Cardiac muscle cell (in vitro differentiated cells and primary cell): ENCODE measurements around the gene ZNF230. TPM values are rescaled to one million over a fixed set of nuclear protein-coding genes. Genes with fewer than 3 reads are reported as not detected.

Experiments
- DNase-seq, 2 donors: peaks; one replicate each; pipeline versions ENCODE4 v3.0.0 to v3.0.0-alpha.2; 2010 to 2017; ENCODE audit warnings: low read depth in 1 of 2, low spot score in 1 of 2
- H3K27ac ChIP-seq: fragments of 200-600 bp; sonication (generic); 2 replicates; pipeline ENCODE4 v1.5.1; 2016
- H3K27me3 ChIP-seq: fragments of 200-600 bp; sonication (generic); 2 replicates; pipeline ENCODE4 v1.6.0; 2016; ENCODE audit warnings: control low read depth
- H3K36me3 ChIP-seq: fragments of 200-600 bp; sonication (generic); 2 replicates; pipeline ENCODE4 v1.5.1; 2016; ENCODE audit warnings: control low read depth
- H3K4me1 ChIP-seq: fragments of 200-600 bp; sonication (generic); 2 replicates; pipeline ENCODE4 v1.8.1; 2017; ENCODE audit warnings: low read depth, mild to moderate bottlenecking, mixed run types
- H3K4me3 ChIP-seq: fragments of 200-600 bp; sonication (generic); 2 replicates; pipeline ENCODE4 v1.5.1; 2016; ENCODE audit warnings: mild to moderate bottlenecking
- H3K9me3 ChIP-seq: fragments of 200-600 bp; sonication (generic); 2 replicates; pipeline ENCODE4 v1.5.1; 2017; ENCODE audit warnings: low read depth, mild to moderate bottlenecking, control low read depth
- CTCF ChIP-seq: IDR thresholded peaks from 2 replicates; pipeline ENCODE4 v1.5.1; 2012; ENCODE audit warnings: low read depth, mild to moderate bottlenecking, low read length
- polyA plus RNA-seq: library from polyadenylated mRNA; unstranded; fragments of >200 nt; fragmentation: Nextera tagmentation; extraction: Ambion mirVana; gene quantifications from 2 replicates; pipeline ENCODE4 v1.2.1, GENCODE V29; 2016
- total RNA-seq: library from RNA; depleted of rRNA; stranded (reverse); fragments of >200 nt; gene quantifications from 2 replicates; pipeline ENCODE4 v1.2.3, GENCODE V29; 2016

Gene ZNF230
- total and polyA plus RNA-seq, 2 experiments from 2014 or later = 3.1 to 4.3 TPM

- Histone ChIP-seq H3K36me3 (no peaks in the 10 kb centered on the region), H3K4me1 (peaks cover 11% of the 10 kb centered on the region), H3K4me3 (peak overlapping the region; percentile 83), H3K9me3 (no peaks in the 10 kb centered on the region), H3K27ac (peak overlapping the region; percentile 56), H3K27me3 (no peaks in the 10 kb centered on the region)
- no peak for TF ChIP-seq CTCF
- DNase-seq = no peak
Observed at GRCh38 chr19:44002212-44002565, 568 bp upstream of the ZNF230 start.

GRCh38 chr19:44003461-44004009 lies 778 bp downstream of the ZNF230 start:
- Histone ChIP-seq H3K4me1 (peaks cover 11% of the 10 kb centered on the region), H3K27ac (no peak overlapping the region), H3K36me3 (peaks cover 3% of the 10 kb centered on the region), H3K27me3 (no peaks in the 10 kb centered on the region), H3K9me3 (no peaks in the 10 kb centered on the region), H3K4me3 (peak overlapping the region; percentile 83)
- no peak for TF ChIP-seq CTCF
- DNase-seq = peak; percentile 10 to 19

- Histone ChIP-seq H3K4me3 (no peak overlapping the region), H3K36me3 (peaks cover 27% of the 10 kb centered on the region), H3K4me1 (peaks cover 11% of the 10 kb centered on the region), H3K9me3 (no peaks in the 10 kb centered on the region), H3K27ac (no peak overlapping the region), H3K27me3 (no peaks in the 10 kb centered on the region)
- no peak for TF ChIP-seq CTCF
- DNase-seq = peak in 1 of 2 donors; percentile 54
Observed at GRCh38 chr19:44005973-44006372, 3.2 kb downstream of the ZNF230 start.

GRCh38 chr19:44007473-44007872 lies 4.7 kb downstream of the ZNF230 start:
- no peaks in the 10 kb centered on the region for H3K27me3 ChIP-seq
- TF ChIP-seq CTCF = no peak
- peaks cover 35% of the 10 kb centered on the region for H3K36me3 ChIP-seq

GRCh38 chr19:44010468-44010867 lies 7.7 kb downstream of the ZNF230 start:
- Histone ChIP-seq H3K9me3 (no peaks in the 10 kb centered on the region), H3K36me3 (peaks cover 35% of the 10 kb centered on the region), H3K27ac (no peak overlapping the region), H3K4me1 (no peaks in the 10 kb centered on the region), H3K27me3 (no peaks in the 10 kb centered on the region), H3K4me3 (no peak overlapping the region)
- no peak for TF ChIP-seq CTCF
- no peak for DNase-seq

More at GRCh38 chr19:44007473-44007872, 4.7 kb downstream of the ZNF230 start:
- no peak for DNase-seq
- H3K4me3 ChIP-seq = no peak overlapping the region
- no peaks in the 10 kb centered on the region for H3K9me3 ChIP-seq
- H3K27ac ChIP-seq = no peak overlapping the region
- peaks cover 7% of the 10 kb centered on the region for H3K4me1 ChIP-seq
